ENCODE results near the gene PLEKHG4.

PLEKHG4 gene

DNA sequence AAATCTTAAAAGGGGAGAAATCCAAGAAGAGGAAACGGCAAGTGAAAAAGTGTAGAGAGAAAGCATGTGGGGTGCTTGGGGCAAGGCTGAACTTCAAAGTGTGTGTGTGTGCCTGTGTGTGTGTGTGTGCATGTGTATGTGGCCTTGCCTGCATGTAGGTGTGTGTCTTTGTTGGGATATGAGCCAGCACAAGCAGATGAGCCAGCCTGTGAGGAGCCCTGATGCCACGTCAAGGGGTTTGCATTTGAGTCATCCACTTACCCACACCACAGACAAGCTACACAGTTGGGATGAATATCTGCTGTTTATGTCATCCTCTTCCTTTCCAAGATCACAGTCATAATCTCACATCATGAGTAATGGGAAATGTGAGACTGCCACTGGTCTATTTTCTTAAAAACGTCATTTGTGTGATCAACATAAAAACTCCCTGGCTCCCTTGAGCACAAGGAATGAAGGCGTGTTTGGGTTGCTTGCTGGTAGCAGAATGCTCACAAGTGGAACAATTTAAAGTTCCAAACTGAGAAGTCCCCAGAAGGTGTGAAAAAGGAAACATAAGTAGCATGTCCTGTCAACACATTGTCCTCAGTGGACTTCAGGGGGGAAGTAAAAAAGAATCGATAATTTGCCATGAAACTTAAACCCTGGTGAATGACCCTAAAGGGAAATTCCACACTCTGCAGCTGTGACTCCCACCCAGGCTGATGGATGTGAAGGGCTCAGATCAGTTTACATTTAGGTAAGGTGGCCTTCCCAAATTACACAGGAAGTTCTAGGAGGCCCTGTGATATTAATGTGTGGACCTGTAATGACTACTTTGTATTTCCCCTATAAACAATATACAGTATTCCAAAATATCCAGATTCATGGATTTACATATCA lies 32.5 kb downstream of the PLEKHG4 start:
- Mint-ChIP-seq H3K9me3 (no peaks in the 10 kb centered on the region), H3K4me3 (peak overlapping the region; percentile 46 to 74), H3K27ac (peak overlapping the region; percentile 75 to 98), H3K27me3 (no peaks in the 10 kb centered on the region), H3K4me1 (peaks cover 57% of the 10 kb centered on the region)
- DNase-seq (peak; percentile 86 to 94), ATAC-seq (peak; percentile 98)

DNA sequence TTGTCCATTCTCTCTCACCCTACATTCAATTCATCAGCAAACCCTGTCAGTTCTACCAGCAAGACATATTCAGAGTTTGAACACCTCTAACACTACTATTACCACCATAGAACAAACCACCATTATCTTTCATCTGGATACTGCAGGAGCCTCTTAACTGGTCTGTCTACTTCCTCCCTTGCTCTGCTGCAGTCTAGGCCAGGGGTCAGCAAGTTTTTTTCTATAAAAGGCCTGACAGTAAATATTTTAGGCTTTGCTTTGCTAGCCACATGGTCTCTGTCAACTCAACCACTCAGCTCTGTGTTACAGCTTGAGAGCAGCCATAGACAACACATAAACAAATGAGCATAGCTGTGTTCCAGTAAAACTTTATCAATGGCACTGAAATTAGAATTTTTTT lies 33.4 kb downstream of the PLEKHG4 start:
- ATAC-seq = no peak
- H3K27me3 Mint-ChIP-seq = no peaks in the 10 kb centered on the region

DNA sequence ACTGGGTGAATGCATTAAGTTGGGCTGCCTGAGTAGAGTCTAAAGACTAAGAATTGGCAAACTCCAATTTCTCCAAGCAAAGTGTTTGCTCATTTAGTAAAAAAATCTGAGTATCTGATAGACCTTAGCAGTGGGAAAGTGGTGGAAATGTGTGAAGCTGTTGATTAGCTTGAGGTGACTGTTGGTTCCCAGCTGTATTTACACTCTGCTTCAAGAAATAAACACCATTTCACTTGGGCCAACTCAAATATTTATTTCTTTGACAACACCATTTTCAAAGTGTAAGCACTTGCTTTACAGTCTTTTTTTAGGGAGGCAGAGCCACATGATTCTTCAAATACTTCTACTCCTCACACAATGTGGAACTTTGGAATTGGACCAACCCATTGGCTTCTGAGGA lies 38.5 kb downstream of the PLEKHG4 start:
- DNase-seq = no peak
- peaks cover 19% of the 10 kb centered on the region for H3K4me1 Mint-ChIP-seq
- peaks cover 31% of the 10 kb centered on the region for H3K27me3 Mint-ChIP-seq
- H3K9me3 Mint-ChIP-seq = no peaks in the 10 kb centered on the region
- no peak overlapping the region for H3K4me3 Mint-ChIP-seq
- no peak overlapping the region for H3K27ac Mint-ChIP-seq
- ATAC-seq = no peak

More for the DNA sequence above, 33.4 kb downstream of the PLEKHG4 start:
- peak overlapping the region; percentile 75 to 98 for H3K27ac Mint-ChIP-seq
- peak overlapping the region; percentile 32 to 74 for H3K4me3 Mint-ChIP-seq
- DNase-seq = no peak
- no peaks in the 10 kb centered on the region for H3K9me3 Mint-ChIP-seq
- peaks cover 57% of the 10 kb centered on the region for H3K4me1 Mint-ChIP-seq

DNA sequence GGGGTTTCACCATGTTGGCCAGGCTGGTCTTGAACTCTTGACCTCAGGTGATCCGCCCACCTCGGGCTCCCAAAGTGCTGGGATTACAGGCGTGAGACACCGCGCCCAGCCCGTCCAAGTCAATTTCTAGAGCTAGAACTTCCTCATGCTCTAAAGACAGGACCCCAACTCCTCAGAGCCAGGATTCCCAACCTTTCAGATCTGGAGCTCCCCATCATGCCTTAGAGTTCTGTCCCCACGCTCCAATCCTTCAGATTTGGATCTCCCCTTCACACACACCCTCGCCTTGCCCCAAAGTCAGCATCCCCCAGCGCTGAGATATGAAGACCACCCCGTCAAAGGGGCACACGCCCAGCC lies 46.8 kb downstream of the PLEKHG4 start:
- H3K9me3 Mint-ChIP-seq = no peaks in the 10 kb centered on the region
- DNase-seq = no peak
- peaks cover 31% of the 10 kb centered on the region for H3K4me1 Mint-ChIP-seq
- H3K27ac Mint-ChIP-seq = peak overlapping the region; percentile 95 to 97
- H3K27me3 Mint-ChIP-seq = peaks cover 43% of the 10 kb centered on the region
- ATAC-seq = no peak
- H3K4me3 Mint-ChIP-seq = peak overlapping the region; percentile 98 to 100

DNA sequence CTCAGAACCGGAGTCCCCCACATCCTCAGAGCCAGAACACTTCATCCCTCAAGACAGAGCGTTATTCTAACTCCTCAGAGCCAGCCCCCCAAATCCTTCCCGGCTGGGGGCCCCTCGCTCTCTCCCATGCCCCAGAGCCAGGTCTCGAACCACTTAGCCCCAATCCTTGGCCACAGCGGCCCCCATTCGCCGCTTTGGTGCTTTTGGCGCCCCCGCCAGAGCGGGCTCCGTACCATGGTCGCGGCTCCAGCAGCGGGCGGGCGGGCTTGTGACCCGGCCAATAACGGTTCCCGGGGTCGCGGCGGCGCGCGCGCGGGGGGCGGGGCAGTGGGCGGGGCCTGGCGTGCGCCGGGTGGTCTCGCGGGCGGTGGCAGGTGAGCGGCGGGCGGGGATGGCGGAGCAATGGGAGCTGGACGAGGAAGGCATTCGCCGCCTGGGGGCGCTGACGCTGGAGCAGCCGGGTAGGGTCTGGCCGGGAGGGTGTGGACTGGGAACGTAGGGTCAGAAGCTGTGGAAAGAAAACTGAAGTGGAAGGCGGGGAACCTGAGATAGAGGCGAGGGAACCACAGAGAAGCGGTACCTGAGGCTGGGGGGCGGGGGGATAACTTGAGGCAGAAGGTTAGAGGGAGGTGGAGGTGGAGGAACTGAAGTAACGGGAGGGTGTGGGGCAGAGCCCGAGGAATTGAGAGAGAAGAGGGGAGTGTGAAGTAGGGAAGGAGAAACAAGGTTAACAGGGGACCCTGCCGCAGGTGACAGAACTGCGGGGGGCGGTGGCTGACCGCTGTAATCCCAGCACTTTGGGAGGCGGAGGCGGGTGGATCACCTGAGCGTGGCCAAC lies 47.4 kb downstream of the PLEKHG4 start, which contains the start of the genes KCTD19 and LRRC36:
Gene KCTD19, minus strand, starts transcription at position 270 of the 838 bp plus-strand sequence. Its CDS starts 34 bp downstream, at position 236.
Gene LRRC36, plus strand, starts transcription at position 344 of the 838 bp plus-strand sequence. Its CDS starts 48 bp downstream, at position 392.
- Mint-ChIP-seq H3K9me3 (no peaks in the 10 kb centered on the region), H3K27me3 (peaks cover 37% of the 10 kb centered on the region), H3K4me3 (peak within 1 kb of the TSS; percentile 98 to 100), H3K27ac (peak within 1 kb of the TSS; percentile 95 to 97), H3K4me1 (peaks cover 31% of the 10 kb centered on the region)
- DNase-seq (peak; percentile 85 to 89), ATAC-seq (peak; percentile 92)

DNA sequence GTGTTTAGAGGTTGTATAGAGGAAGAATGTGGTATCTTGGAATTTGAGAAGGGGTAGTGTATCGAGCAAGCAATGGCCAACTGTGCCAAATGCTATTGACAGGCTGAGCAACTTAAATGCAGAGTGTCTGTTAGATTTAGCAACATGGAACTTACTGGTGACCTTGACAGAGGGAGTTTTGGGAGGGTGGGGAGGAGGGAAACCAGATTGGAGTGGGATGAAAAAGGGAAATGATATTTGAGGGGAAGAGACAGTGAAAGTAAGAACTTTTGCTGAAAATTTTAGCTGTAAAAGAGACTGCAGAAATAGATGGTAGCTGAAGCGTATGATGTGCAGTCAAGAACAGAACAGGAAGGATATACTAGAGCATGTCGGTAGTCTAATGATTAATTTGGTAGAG lies 48.4 kb downstream of the PLEKHG4 start:
- ATAC-seq (no peak), DNase-seq (no peak)
- no peak overlapping the region for H3K27ac Mint-ChIP-seq
- H3K9me3 Mint-ChIP-seq = no peaks in the 10 kb centered on the region
- H3K27me3 Mint-ChIP-seq = peaks cover 31% of the 10 kb centered on the region
- peaks cover 31% of the 10 kb centered on the region for H3K4me1 Mint-ChIP-seq
- no peak overlapping the region for H3K4me3 Mint-ChIP-seq

DNA sequence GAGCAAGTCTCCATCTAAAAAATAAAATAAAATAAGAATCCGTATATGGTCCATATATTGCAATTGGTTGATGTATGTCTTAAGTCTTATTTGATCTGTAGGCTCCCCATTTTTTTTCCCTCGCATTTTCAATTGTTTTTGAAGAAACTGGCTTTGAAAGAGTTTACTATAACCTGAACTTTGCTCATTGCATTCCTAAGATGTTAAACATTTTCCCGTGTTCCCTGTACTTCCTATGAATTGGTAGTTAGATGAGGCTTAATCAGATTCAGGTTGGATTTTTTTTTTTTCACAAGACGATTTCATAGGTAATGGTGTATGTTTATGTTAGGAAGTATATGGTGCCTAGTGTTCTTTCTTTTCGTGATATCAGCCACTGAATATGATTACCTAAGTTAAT lies 50.6 kb downstream of the PLEKHG4 start:
- no peak for ATAC-seq
- H3K9me3 Mint-ChIP-seq = peaks cover 4 to 6% of the 10 kb centered on the region in 2 donors
- H3K4me1 Mint-ChIP-seq = peaks cover 25% of the 10 kb centered on the region
- peaks cover 11% of the 10 kb centered on the region for H3K27me3 Mint-ChIP-seq
- DNase-seq = no peak
- H3K27ac Mint-ChIP-seq = no peak overlapping the region
- no peak overlapping the region for H3K4me3 Mint-ChIP-seq

DNA sequence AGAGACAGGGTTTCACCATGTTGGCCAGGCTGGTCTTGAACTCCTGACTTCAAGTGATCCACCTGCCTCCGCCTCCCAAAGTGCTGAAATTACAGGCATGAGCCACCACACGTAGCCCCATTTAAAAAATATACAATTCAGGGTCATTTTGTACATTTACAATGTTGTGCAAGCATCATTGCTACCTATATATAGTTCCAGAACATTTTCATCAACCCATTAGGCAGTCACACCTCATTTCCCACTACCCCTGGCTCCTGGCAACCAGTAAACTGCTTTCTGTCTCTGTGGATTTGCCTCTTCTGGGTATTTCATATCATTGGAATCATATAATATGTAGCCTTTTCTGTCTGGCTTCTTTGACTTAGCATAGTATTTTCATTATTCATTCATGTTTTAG lies 54.0 kb downstream of the PLEKHG4 start:
- H3K4me1 Mint-ChIP-seq = no peaks in the 10 kb centered on the region
- ATAC-seq (no peak), DNase-seq (no peak)
- no peak overlapping the region for H3K27ac Mint-ChIP-seq
- peaks cover 8 to 19% of the 10 kb centered on the region in 2 donors for H3K9me3 Mint-ChIP-seq
- no peaks in the 10 kb centered on the region for H3K27me3 Mint-ChIP-seq
- H3K4me3 Mint-ChIP-seq = no peak overlapping the region

DNA sequence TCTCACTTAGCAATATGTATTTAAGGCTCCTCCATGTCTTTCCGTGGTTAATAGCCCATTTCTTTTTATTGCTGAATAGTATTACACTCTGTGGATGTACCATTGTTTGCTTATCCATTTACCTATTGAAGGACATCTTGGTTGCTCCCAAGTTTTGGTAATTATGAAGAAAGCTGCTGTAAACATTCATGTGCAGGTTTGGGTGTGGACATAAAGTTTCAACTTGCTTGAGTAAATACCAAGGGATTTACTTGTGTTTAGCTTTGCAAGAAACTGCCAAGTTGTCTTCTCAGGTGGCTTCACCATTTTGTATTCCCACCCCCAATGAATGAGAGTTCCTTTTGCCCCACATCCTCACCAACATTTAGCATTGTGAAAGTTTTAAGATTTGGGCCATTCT lies 56.8 kb downstream of the PLEKHG4 start:
- H3K9me3 Mint-ChIP-seq = peaks cover 8 to 19% of the 10 kb centered on the region in 2 donors
- no peak for DNase-seq
- H3K4me1 Mint-ChIP-seq = no peaks in the 10 kb centered on the region
- H3K27me3 Mint-ChIP-seq = no peaks in the 10 kb centered on the region
- no peak overlapping the region for H3K27ac Mint-ChIP-seq
- H3K4me3 Mint-ChIP-seq = no peak overlapping the region
- ATAC-seq = no peak

DNA sequence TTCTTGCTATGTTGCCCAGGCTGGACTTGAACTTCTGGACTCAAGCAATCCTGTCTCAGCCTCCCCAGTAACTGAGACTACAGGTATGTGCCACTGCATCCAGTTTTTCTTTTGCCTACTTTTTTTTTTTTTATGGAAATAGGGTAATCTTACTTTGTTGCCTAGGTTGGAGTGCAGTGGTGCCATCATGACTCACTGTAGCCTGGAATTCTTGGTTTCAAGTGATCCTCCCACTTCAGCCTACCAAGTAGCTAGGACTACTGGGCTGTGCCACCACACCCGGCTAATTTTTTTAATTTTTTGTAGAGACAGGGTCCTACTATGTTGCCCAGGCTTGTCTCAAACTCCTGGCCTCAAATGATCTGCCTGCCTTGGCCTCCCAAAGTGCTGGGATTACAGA lies 57.3 kb downstream of the PLEKHG4 start:
- no peak for ATAC-seq
- Mint-ChIP-seq H3K9me3 (peaks cover 8 to 19% of the 10 kb centered on the region in 2 donors), H3K4me1 (no peaks in the 10 kb centered on the region), H3K4me3 (no peak overlapping the region), H3K27me3 (no peaks in the 10 kb centered on the region), H3K27ac (no peak overlapping the region)
- no peak for DNase-seq
